ENCODE data around the gene ZMYM4. TPM values are rescaled to one million over a fixed set of nuclear protein-coding genes. Genes with fewer than 3 reads are reported as not detected.

The ZMYM4 gene
- total RNA-seq, 1 donor from 2014 or later: 64.8 TPM

DNA sequence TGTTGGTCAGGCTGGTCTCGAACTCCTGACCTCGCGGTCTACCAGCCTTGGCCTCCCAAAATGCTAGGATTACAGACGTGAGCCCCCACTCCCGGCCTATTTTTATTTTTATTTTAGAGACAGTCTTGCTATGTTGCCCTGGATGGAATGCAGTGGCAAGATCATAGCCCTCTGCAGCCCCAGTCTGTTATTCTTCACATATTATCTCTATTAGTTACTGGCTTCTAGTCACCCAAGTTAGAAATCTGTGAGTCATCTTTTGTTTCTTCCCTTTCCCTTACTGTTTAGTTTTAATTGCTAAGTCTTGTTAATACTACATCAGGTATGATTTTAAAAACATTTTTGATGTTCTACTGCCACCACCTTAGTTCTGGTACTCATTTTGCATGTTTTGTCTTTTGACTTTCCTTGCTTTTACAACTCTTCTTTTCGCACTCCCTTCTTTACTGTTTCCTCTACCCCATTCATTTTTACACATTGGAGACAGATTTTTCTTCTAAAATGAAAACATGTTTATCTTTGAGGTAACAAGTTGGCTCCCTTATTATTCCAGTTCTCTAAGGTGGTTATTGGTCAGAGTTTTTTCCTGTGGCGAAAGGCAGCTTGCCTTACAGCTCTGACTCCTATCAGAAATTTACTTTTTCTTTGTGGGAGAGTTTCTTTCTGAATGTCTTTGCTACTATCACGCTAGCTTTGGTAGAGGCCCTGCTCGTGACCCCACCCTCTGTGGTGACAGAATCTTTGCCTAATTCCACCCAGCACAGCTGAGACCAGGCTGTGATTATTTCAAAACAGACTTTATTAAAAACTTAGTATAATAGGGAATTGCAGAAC, 19.5 kb downstream of the ZMYM4 start:
- Mint-ChIP-seq H3K4me3 (ENCODE audit: unreplicated experiment) (no peak overlapping the region), H3K27me3 (ENCODE audit: unreplicated experiment) (no peaks in the 10 kb centered on the region), H3K9me3 (ENCODE audit: unreplicated experiment) (no peaks in the 10 kb centered on the region), H3K36me3 (ENCODE audit: unreplicated experiment) (no peaks in the 10 kb centered on the region), H3K27ac (ENCODE audit: unreplicated experiment) (no peak overlapping the region), H3K4me1 (ENCODE audit: low read depth, unreplicated experiment) (no peaks in the 10 kb centered on the region)
- TF ChIP-seq, protein P1, sequence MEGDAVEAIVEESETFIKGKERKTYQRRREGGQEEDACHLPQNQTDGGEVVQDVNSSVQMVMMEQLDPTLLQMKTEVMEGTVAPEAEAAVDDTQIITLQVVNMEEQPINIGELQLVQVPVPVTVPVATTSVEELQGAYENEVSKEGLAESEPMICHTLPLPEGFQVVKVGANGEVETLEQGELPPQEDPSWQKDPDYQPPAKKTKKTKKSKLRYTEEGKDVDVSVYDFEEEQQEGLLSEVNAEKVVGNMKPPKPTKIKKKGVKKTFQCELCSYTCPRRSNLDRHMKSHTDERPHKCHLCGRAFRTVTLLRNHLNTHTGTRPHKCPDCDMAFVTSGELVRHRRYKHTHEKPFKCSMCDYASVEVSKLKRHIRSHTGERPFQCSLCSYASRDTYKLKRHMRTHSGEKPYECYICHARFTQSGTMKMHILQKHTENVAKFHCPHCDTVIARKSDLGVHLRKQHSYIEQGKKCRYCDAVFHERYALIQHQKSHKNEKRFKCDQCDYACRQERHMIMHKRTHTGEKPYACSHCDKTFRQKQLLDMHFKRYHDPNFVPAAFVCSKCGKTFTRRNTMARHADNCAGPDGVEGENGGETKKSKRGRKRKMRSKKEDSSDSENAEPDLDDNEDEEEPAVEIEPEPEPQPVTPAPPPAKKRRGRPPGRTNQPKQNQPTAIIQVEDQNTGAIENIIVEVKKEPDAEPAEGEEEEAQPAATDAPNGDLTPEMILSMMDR (IDR thresholded peaks at IDR 0.05; ENCODE audit: partially characterized antibody, unreplicated experiment): no peak
- no peak for DNase-seq

DNA sequence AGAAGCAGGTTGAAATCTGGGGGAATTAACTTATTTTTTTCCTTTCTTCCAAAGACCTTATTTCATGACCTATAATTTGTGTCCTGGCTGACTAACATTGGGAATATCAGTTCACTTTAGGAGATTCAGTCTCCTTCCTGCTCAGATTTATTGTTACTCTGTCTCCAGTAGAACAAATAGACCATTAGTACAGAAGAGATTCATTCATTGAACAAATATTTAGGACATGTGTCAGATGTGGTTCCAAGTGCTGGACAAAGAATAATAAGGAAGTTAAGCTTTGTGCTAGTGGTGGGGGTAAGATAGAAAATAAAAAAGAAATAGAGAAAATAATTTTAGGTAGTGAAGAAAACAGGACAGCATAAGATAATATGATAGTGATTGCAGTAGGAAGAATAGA, 20.3 kb downstream of the ZMYM4 start:
- Mint-ChIP-seq H3K36me3 (ENCODE audit: unreplicated experiment) (no peaks in the 10 kb centered on the region), H3K27me3 (ENCODE audit: unreplicated experiment) (no peaks in the 10 kb centered on the region), H3K27ac (ENCODE audit: unreplicated experiment) (no peak overlapping the region), H3K4me1 (ENCODE audit: low read depth, unreplicated experiment) (no peaks in the 10 kb centered on the region), H3K9me3 (ENCODE audit: unreplicated experiment) (no peaks in the 10 kb centered on the region), H3K4me3 (ENCODE audit: unreplicated experiment) (no peak overlapping the region)
- DNase-seq: no peak
- TF ChIP-seq, protein P1 (IDR thresholded peaks at IDR 0.05; ENCODE audit: partially characterized antibody, unreplicated experiment): no peak

DNA sequence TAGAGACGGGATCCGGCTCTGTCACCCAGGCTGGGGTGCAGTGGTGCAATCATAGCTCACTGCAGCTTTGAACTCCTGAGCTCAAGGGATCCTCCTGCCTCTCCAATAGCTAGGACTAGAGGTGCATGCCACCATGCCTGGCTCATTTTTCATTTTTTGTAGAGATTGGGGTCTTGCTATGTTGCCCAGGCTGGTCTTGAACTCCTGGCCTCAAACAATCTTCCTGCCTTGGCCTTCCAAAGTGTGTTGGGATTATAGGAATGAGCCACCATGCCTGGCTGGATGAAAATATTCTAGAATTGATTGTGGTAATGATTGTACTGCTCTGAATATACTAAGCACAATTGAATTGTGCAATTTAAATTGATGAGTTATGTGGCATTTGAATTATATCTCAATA, 21.9 kb downstream of the ZMYM4 start:
- Mint-ChIP-seq H3K4me3 (ENCODE audit: unreplicated experiment) (no peak overlapping the region), H3K27me3 (ENCODE audit: unreplicated experiment) (no peaks in the 10 kb centered on the region), H3K27ac (ENCODE audit: unreplicated experiment) (no peak overlapping the region), H3K36me3 (ENCODE audit: unreplicated experiment) (no peaks in the 10 kb centered on the region), H3K9me3 (ENCODE audit: unreplicated experiment) (no peaks in the 10 kb centered on the region), H3K4me1 (ENCODE audit: low read depth, unreplicated experiment) (no peaks in the 10 kb centered on the region)
- TF ChIP-seq, protein P1 (IDR thresholded peaks at IDR 0.05; ENCODE audit: partially characterized antibody, unreplicated experiment): no peak
- DNase-seq: no peak

DNA sequence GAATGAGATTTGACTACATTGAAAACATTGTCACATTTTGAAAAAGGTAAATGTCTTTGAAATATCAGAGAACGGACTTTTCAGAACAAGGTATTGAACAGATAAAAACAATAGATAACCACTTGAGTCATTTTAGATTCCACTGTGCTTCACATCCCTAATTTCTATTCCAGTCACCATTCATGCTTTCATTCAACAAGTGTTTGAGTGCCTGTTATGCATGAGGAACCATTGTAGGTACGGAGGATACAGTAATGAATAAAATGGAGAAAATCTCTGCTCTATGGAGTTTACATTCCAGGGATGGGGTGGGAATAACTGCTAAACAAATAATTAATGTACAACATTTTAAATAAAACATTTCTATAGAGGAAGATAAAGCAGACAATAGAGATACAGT, 26.3 kb downstream of the ZMYM4 start:
- H3K4me1 Mint-ChIP-seq (ENCODE audit: low read depth, unreplicated experiment): no peaks in the 10 kb centered on the region
- no peak overlapping the region for H3K27ac Mint-ChIP-seq (ENCODE audit: unreplicated experiment)
- TF ChIP-seq, protein P1 (IDR thresholded peaks at IDR 0.05; ENCODE audit: partially characterized antibody, unreplicated experiment): no peak
- H3K36me3 Mint-ChIP-seq (ENCODE audit: unreplicated experiment): no peaks in the 10 kb centered on the region
- H3K4me3 Mint-ChIP-seq (ENCODE audit: unreplicated experiment): no peak overlapping the region
- no peak for DNase-seq
- H3K9me3 Mint-ChIP-seq (ENCODE audit: unreplicated experiment): no peaks in the 10 kb centered on the region
- H3K27me3 Mint-ChIP-seq (ENCODE audit: unreplicated experiment): peaks cover 2% of the 10 kb centered on the region

DNA sequence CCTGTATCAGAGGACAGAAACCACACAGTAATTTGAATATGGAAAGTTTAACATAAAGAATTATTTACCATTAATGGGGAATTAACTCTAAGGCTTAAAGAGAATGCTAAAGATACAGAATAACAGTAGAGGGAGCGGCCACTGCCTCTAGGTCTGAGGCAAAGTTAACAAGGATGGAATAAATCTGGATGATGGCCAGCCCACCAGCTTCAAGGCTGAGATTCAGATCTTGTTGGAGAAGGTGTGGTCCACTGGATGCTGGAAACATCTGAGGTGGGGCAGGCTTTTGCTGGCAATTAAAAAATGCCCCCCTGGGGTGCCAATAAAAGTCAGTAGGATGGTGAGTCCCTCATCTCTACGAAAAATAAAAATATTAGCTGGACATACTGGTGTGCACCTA, 29.4 kb downstream of the ZMYM4 start:
- Mint-ChIP-seq H3K27ac (ENCODE audit: unreplicated experiment) (no peak overlapping the region), H3K9me3 (ENCODE audit: unreplicated experiment) (no peaks in the 10 kb centered on the region), H3K27me3 (ENCODE audit: unreplicated experiment) (peaks cover 2% of the 10 kb centered on the region), H3K36me3 (ENCODE audit: unreplicated experiment) (no peaks in the 10 kb centered on the region), H3K4me3 (ENCODE audit: unreplicated experiment) (no peak overlapping the region), H3K4me1 (ENCODE audit: low read depth, unreplicated experiment) (no peaks in the 10 kb centered on the region)
- no peak for DNase-seq
- TF ChIP-seq, protein P1 (IDR thresholded peaks at IDR 0.05; ENCODE audit: partially characterized antibody, unreplicated experiment): no peak
